AG04450 (cell line): ENCODE data around the gene C10orf67. TPM values are rescaled to one million over a fixed set of nuclear protein-coding genes. Genes with fewer than 3 reads are reported as not detected.
"Not testable (repeated sequence)": the region's sequence is repeated elsewhere in the genome, so short reads cannot be mapped to it uniquely, and the experiment has no call there.

Source experiments
- CTCF ChIA-PET: fragments of 300-600, 350-600 bp; formaldehyde crosslinking; extraction: SDS; loops from one replicate; lab custom pipeline; 2022; ENCODE audit warnings: antibody characterized with exemption, inconsistent platforms; lab: Charles Lee
- POLR2A ChIA-PET: fragments of 350-600 bp; formaldehyde crosslinking; extraction: SDS; loops from one replicate; lab custom pipeline; 2021; ENCODE audit warnings: antibody characterized with exemption, inconsistent platforms; lab: Yijun Ruan, JAX
- DNase-seq: peaks from one replicate; pipeline ENCODE4 v3.0.0-alpha.2; 2011; ENCODE audit warnings: low read depth, low spot score
- H3K27ac ChIP-seq: one replicate; pipeline ENCODE4 v1.5.1; 2012; ENCODE audit warnings: low read depth, low read length, control low read depth
- H3K27me3 ChIP-seq: one replicate; pipeline ENCODE4 v1.6.0; 2012; ENCODE audit warnings: low read length; ENCODE audit not compliant: control insufficient read depth, insufficient read depth
- H3K4me3 ChIP-seq: 2 replicates; pipeline ENCODE4 v1.5.1; 2011; ENCODE audit warnings: mild to moderate bottlenecking, low read depth, low read length, control low read depth
- H3K9me3 ChIP-seq: 2 replicates; pipeline ENCODE4 v1.5.1; 2012; ENCODE audit warnings: low read length; ENCODE audit not compliant: control insufficient read depth, insufficient read depth
- CTCF ChIP-seq: IDR thresholded peaks from 2 replicates; pipeline ENCODE4 v1.5.1; 2011; ENCODE audit warnings: low read depth, low read length, control low read depth, inconsistent platforms
- polyA plus RNA-seq: library from polyadenylated mRNA; depleted of rRNA; stranded (reverse); fragments of >200 nt; gene quantifications from 2 replicates; pipeline ENCODE4 v1.2.3, GENCODE V29; 2011

The C10orf67 gene
- polyA plus RNA-seq, 1 experiment = 0.14 TPM

GRCh38 chr10:23367896-23368595 lies 23.4 kb upstream of the C10orf67 start:
- H3K4me3 ChIP-seq = no peak overlapping the region
- H3K9me3 ChIP-seq = no peaks in the 10 kb centered on the region
- H3K27ac ChIP-seq = no peak overlapping the region
- no peak for DNase-seq
- ChIA-PET CTCF (no interaction called here), POLR2A (no interaction called here)
- no peak for TF ChIP-seq CTCF
- H3K27me3 ChIP-seq = no peaks in the 10 kb centered on the region

GRCh38 chr10:23365417-23366030 lies 20.9 kb upstream of the C10orf67 start:
- DNase-seq, H3K4me3 ChIP-seq, H3K27me3 ChIP-seq, H3K27ac ChIP-seq, H3K9me3 ChIP-seq, POLR2A ChIA-PET: not testable (repeated sequence)
- CTCF ChIA-PET = interaction anchor here (0.8 kb wide), 1 partner anchor 627 kb away, joined by 3 read pairs; no protein-coding TSS in a partner anchor

- TF ChIP-seq CTCF = no peak
- DNase-seq = no peak
- CTCF ChIA-PET = no interaction called here
- Histone ChIP-seq H3K9me3 (no peaks in the 10 kb centered on the region), H3K4me3 (no peak overlapping the region), H3K27ac (no peak overlapping the region), H3K27me3 (no peaks in the 10 kb centered on the region)
- POLR2A ChIA-PET = no interaction called here
Observed at GRCh38 chr10:23364378-23364777, 19.8 kb upstream of the C10orf67 start.

GRCh38 chr10:23363793-23364135 lies 19.2 kb upstream of the C10orf67 start:
- CTCF ChIA-PET = no interaction called here
- POLR2A ChIA-PET = no interaction called here
- TF ChIP-seq CTCF = no peak

GRCh38 chr10:23362879-23363792 lies 18.5 kb upstream of the C10orf67 start:
- Histone ChIP-seq H3K9me3 (no peaks in the 10 kb centered on the region), H3K27ac (no peak overlapping the region), H3K27me3 (no peaks in the 10 kb centered on the region), H3K4me3 (no peak overlapping the region)
- ChIA-PET CTCF (no interaction called here), POLR2A (no interaction called here)
- DNase-seq = no peak
- no peak for TF ChIP-seq CTCF

More at GRCh38 chr10:23363793-23364135, 19.2 kb upstream of the C10orf67 start:
- no peak overlapping the region for H3K27ac ChIP-seq
- no peaks in the 10 kb centered on the region for H3K9me3 ChIP-seq
- no peak overlapping the region for H3K4me3 ChIP-seq
- no peak for DNase-seq
- H3K27me3 ChIP-seq = no peaks in the 10 kb centered on the region
